ENCODE data around the gene TTLL5. TPM values are rescaled to one million over a fixed set of nuclear protein-coding genes. Genes with fewer than 3 reads are reported as not detected.

Gene TTLL5
- total and polyA plus RNA-seq, 10 of the 15 experiments (the other 5 are each of a cell fraction or from before 2014, with no cell fraction given), result 3.2 to 25.9 (median 13.8) TPM

- Histone ChIP-seq H3K27ac (ENCODE audit: control insufficient read depth, insufficient read depth) (no peak overlapping the region), H3K4me1 (ENCODE audit: control insufficient read depth, insufficient read depth, low read length) (no peaks in the 10 kb centered on the region), H3K27me3 (replicated peaks in 1 of 2; ENCODE audit: control insufficient read depth in 2 of 2, insufficient read depth in 2 of 2, low read length in 1 of 2) (no peaks in the 10 kb centered on the region), H3K36me3 (ENCODE audit: control insufficient read depth in 2 of 2, insufficient read depth in 2 of 2, low read length in 1 of 2) (0 out of 4 replicates have a peak, but pooled peaks cover 0 to 6% of the 10 kb centered on the region in 2 experiments), H3K4me3 (no peak overlapping the region), H2AFZ (ENCODE audit: control insufficient read depth, low read depth, low read length) (no peak overlapping the region), H3K4me2 (ENCODE audit: control insufficient read depth, insufficient read depth) (no peak overlapping the region), H3K79me2 (ENCODE audit: control insufficient read depth, insufficient read depth, low read length) (no peaks in the 10 kb centered on the region), H4K20me1 (ENCODE audit: control insufficient read depth, insufficient read depth) (no peaks in the 10 kb centered on the region), H3K9ac (ENCODE audit: control insufficient read depth, insufficient read depth, low read length) (no peak overlapping the region), H3K9me3 (replicated peaks; ENCODE audit: control insufficient read depth, insufficient read depth, low read length) (no peaks in the 10 kb centered on the region; the same call in 2 of the 3 replicates)
- DNase-seq (ENCODE audit: low read depth, low spot score) (no peak), FAIRE-seq (no peak), ATAC-seq (no peak)
- ChIA-PET SMC1A (ENCODE audit: uncharacterized antibody, unreplicated experiment) (no interaction called here), RAD21 (ENCODE audit: unreplicated experiment) (no interaction called here), CTCF (no interaction called here), POLR2A (no interaction called here)
- intact Hi-C loops (cut with micrococcal nuclease; ENCODE audit: unreplicated experiment) (no loop called here), in situ Hi-C loops (cut with MboI) (no loop called here)
- BruUV-seq (replicated peaks), result no TSS peak
- 100% methylated on average over 2 of the region's 2 CpGs for WGBS (ENCODE audit: insufficient coverage, insufficient replicate concordance, low lambda C conversion rate, missing lambda C conversion rate)
- no peak for TF ChIP-seq SMAD1 (IDR thresholded peaks at IDR 0.05; ENCODE audit: low read depth, partially characterized antibody)
- no peak for TF ChIP-seq ZBTB33 (IDR thresholded peaks at IDR 0.05)
- no peak for TF ChIP-seq TCF3 (IDR thresholded peaks at IDR 0.05; ENCODE audit: borderline replicate concordance, insufficient read depth, low read depth, low read length)
- TF ChIP-seq CEBPZ (IDR thresholded peaks at IDR 0.05; ENCODE audit: low read depth, low read length), result no peak
- no peak for TF ChIP-seq EP300 (IDR thresholded peaks at IDR 0.05; ENCODE audit: borderline replicate concordance in 1 of 2, control insufficient read depth in 1 of 2, low read depth in 2 of 2, low read length in 2 of 2)
- no peak for TF ChIP-seq IRF3 (IDR thresholded peaks at IDR 0.05)
- no peak for TF ChIP-seq HSF1 (IDR thresholded peaks at IDR 0.05; ENCODE audit: low read depth, low read length)
- TF ChIP-seq RAD51 (IDR thresholded peaks at IDR 0.05), result no peak
- TF ChIP-seq TBL1XR1 (IDR thresholded peaks at IDR 0.05; ENCODE audit: low read depth, low read length), result no peak
- TF ChIP-seq BCLAF1 (IDR thresholded peaks at IDR 0.05), result no peak
- TF ChIP-seq NBN (IDR thresholded peaks at IDR 0.05), result no peak
Observed at GRCh38 chr14:75833326-75834020, 172.4 kb downstream of the TTLL5 start.
